Activated T-cell treated with anti-CD3 and anti-CD28 coated beads for 1 hour (primary cell): ENCODE results near the gene CPEB1.
"Not testable (repeated sequence)": the region's sequence is repeated elsewhere in the genome, so short reads cannot be mapped to it uniquely, and the experiment has no call there.

Experiments used
- DNase-seq: peaks from one replicate; pipeline ENCODE4 v3.0.0-alpha.2; 2020; ENCODE audit warnings: low read depth

CPEB1 gene

DNA sequence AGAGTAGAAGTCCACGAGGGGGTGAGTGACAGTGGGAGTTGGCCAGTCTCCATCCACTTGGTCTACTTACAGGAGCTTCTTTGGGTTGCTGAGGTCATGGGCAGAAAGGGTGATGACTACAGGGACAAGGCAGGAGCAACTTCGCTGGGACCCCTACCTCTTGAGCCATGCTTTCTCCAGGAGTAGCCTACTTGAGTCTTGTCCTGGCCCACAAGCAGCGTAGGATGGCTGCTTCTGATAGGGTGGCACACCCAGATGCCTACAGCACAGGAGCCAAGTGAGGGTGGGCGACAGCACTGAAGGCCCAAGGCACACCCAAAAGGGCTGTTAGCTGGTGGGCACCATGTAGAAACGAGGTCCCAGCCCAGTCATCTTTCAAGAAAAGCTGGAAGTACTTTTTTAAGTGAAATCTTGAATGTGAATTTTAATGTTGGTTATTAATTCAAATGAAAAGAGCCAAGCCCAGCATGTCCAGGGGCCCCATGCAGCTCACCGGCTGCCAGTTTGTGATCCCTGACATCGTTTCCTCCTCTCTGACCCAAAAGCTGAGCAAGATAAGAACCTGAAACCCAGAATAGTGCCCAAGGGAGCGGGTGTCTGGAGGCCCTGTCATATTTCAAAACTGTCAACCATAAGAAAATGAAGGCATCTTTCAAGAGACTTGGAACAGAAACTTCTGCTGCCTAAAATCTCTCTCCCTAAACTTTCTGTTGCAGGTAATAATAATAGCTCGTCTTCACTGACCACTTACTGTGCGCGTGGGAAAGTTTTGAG is 2.2 kb upstream of the CPEB1 start:
- no peak for DNase-seq

DNA sequence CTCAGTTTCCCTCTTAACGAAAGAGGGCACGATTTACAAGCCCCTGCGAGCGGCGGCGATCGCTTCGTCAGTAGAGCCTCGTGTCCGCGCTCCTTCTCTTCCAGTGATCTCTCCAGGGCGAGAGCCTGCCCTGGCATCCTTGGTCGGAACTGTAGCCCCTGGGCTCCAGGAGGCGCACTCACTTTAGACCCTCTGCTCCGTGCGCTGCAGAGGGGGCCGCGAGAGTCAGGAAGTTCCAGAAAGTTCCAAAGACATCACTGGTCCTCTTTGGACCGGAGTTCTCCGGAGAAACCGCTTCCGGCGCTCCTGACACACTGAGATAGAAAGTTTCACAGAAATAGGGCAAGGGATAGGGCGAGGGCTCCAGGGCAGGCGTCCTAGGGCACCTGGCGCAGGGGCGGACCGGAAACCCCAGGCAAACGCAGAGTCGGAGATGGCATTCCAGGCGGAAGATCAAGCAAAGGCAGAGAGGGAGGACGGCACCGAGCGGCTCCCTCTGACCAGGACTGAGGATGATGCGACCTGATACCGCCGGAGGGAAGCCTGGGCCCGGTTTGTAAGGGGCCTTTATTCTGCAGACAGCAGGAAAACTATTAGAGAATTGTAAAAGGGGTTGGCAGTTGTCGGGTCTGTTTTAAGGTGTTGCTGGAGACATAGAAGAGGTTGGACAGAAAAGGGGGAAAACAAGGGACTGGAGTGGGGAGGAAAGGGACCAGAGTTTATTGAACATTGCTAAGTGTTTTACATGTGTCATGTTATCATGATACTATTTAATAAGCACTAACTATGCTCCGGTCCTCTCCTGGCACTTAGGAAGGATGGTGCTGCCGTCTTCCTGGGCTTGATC is 1.3 kb upstream of the CPEB1 start:
- DNase-seq, result no peak

DNA sequence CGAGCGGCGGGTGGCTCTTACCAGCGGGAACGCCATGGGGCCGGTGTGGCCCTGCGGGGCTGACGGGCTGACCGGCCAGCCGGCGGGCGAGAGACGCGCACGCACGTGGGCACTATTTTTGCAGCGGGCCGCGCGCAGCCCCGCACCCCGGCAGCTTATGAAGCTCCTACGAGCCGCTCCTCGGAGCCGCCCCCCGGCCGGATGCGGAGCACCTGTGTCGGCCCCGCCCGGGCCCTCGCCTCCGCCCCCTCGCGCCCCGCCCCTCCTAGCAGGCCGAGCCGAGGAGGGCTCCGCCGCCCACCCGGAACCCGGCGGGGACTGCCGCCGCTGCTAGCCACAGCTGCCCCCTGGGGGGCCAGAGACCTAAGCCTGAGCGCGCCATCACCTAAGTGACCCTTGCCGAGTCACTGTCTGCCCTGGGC is 683 bp upstream of the CPEB1 start:
- peak; percentile 27 for DNase-seq

DNA sequence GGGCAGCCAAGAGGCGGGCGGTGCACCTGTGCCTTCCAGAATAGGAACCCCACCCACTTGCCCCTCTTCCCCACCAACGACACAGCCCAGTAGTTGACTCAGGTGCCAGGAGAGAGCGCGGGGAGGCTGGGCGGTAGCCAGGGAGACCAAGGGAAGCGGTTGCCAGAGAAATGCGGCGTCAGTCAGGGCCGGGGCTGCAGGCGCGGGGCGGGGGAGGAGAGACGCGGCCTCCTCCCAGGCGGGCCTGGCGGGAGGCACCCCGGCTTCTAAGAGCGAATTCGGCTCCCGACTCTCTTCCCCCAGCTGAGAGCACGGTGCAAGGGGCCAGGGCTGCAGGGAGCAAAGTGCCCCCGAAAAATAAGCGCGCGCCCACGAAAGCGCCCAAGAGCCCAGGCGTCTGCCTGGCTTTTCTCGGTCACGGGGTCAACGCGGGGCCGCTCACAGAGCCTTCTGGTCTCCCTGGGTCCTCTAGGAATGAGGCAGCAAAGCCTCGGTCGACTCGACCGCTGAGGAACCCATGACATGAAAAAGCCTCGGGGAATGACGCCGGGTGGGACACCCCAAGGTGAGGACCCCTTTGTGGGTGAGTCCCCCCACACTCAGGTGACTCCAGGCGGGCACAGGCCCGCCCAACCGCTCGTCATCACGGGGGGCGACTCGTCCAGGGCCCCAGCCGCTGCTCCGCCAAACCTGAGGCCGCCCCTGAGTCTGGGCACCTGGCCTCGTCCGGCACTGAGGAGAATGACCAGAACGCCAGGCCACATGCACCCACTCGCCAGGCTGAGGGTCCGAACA is 716 bp downstream of the CPEB1 start:
- DNase-seq, result no peak

DNA sequence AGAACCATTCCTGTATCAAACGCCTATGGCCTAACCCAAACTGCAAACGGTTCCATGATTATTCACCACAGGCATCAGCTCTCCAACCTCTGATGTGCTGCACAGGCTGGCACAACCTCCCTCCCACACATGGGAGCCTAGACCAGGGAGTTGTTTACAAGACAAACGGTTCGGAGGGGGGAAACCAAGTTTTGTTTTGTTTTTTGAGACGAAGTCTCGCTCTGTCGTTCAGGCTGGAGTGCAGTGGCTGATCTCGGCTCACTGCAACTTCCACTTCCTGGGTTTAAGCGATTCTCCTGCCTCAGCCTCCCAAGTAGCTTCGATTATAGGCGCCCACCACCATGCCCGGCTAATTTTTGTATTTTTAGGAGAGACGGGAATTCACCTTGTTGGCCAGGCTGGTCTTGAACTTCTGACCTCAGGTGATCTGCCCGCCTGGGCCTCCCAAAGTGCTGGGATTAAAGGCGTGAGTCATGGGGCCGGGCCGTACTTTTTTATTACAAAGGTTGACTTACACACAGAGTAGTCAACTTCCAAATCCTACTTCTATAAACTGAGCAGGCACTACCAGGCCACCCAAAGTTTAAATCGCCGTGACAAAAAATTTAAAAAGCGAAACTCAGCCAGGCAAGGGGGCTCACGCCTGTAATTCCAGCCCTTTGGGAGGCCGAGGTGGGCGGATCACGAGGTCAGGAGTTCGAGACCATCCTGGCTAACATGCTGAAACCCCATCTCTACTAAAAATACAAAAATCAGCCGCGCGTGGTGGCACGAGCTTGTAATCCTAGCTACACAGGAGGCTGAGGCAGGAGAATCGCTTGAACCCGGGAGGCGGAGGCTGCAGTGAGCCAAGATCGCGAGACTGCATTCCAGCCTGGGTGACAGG is 2.0 kb downstream of the CPEB1 start:
- DNase-seq, result not testable (repeated sequence)

DNA sequence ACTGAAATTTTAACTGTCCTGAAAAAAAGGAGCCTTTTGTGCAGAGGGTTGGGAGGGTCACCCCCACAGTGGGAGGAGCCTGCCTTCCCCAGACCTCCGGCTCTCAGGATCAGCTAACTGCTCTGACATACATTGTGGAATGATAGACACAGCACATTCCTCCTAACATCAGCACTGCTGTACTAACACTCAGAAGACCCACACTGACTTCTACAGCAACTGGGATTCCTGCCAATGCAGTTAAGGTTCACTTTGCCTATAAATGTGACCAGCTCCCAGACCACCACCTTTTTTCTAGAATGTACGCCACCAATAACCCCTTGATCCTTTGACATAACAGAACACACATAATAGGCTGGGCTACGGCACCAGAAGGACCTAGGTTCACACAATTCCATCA is 3.2 kb downstream of the CPEB1 start:
- DNase-seq, result no peak

DNA sequence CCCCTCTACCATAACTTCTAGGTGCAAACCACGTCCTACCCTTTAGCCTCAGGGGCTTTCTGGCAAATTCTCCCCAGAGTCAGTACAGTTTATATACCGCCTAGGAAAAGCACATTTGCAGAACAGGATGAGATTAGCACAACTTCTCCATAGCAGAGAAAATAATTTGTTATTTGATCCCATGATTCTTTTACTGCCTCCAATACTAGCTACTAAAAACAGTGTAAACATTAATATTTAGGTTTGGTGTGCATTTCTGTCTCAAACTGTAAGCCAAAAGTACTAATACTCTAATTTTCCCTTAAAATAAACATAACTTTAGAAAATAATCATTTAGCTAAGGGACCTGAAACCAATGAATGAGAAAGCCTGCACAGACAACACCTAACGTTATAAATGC is 4.5 kb downstream of the CPEB1 start:
- DNase-seq, result no peak

DNA sequence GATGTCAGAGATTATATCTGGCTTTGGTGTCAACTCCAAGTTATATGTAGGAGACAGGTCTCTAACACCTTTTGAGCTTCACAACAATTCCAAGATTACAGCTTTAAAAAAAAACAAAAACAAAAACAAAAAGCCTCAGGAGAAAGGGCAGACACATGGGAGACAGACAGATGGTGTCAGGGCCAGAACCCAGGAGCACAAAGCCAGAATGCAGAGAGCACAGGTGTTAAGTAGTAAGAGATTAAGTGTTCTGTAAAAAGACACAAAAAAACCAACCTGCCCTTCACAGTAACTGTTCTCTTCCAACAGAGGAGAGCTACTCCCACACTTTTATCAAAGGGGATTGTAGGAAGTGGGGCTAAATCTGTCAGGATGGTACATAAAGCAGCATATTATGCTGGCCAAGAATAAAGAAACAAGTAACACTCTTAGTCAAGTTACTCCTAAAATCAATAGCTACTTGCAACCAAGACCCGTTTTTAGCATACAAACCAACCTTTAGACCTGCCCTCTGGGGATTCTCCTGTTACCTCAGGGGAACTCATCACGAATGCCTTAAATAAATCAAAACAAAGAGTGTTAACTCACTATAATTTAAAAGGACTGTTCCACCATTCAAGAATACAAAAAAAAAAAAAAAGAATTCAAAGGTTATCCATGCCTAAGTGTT is 5.9 kb downstream of the CPEB1 start:
- DNase-seq, result no peak

DNA sequence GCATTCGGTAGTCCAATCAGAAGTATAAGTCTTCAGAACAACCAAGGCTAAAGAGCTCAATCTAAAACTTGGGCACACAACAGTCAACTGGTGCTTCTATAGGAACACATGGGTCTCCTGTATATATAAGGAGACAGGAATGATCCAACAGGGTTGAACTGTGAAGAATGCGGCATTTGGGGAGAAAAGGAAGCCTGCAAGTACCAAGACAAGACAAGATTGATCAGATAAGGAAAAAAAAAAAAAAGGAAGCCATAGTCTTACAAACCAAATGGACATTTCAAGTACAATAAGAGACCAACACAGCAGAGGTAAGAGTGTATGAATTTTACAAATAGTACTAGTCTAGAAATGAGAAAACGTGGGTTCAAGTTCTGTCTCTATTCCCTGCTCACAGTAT is 6.5 kb downstream of the CPEB1 start:
- no peak for DNase-seq

DNA sequence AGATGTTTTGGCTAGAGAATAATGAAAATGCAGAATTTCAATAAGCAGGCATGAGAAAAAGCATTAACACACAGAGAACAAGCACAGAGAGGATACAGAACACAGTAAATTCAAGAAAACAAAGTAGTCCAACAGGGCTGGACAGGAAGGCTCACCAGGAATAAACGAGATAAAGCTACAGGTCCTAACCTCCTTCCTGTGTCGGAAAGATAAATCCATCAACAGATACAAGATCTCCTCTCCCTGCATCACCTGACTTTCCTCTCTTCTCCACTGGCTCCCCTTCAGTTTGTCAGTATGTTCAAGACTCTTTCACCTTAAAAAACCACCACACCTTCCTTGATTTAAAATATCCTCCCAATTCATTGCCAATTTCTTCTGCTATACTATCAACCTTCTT is 11.4 kb downstream of the CPEB1 start:
- DNase-seq, result no peak

DNA sequence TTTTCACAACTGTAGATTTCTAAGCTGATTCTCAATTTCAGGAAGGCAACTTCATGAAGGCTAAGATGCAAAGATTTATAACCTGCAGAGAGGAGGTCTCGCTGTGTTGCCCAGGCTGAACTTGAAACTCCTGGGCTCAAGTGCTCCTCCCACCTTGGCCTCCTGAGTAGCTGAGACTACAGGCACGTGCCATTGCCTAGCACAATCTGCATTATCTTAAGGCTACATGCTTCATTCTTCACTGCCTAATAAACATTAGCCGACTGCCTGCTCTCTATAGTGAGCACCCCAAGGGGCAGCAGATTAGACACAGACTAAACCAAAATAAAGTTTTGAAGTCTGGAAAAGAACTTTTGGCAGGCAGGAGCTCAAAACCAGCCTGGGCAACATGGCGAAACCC is 17.1 kb downstream of the CPEB1 start:
- no peak for DNase-seq

DNA sequence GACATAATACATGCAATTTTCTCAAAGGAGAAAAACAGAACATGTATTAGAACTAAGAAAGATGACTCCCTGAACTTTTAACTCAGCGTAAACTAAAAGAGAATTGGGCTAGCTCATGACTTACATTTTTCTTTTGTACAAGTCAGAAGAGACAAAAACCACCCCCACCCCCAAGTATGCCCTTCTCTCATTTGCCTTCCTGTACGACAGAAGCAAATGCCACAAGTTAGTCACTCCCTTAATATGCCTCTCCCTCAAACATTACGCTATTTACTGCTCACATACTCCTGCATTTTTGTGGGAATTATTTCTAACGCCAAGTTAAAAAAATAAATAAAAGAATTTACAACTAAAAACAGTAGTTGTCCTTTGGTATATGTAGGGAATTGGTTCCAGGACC is 22.0 kb downstream of the CPEB1 start:
- no peak for DNase-seq

DNA sequence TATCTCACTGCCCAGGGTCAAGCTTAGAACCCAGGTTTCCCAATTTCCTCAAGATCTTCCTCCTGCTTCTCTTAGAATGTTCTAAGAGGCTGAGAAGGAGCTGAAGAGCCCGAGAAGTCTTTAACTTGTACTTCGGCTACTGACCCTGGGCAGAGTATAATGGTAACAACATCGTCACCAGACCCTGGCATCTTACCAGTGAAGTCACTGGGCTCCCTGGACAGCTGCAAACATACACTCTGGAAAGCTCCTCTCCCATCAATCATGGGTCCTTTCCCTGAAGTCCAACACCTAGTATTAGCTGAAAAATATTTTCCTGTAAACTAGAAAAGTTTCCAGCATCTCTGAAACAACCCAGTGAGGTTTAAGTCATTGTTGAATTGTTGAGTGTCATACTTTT is 22.7 kb downstream of the CPEB1 start:
- DNase-seq, result no peak

DNA sequence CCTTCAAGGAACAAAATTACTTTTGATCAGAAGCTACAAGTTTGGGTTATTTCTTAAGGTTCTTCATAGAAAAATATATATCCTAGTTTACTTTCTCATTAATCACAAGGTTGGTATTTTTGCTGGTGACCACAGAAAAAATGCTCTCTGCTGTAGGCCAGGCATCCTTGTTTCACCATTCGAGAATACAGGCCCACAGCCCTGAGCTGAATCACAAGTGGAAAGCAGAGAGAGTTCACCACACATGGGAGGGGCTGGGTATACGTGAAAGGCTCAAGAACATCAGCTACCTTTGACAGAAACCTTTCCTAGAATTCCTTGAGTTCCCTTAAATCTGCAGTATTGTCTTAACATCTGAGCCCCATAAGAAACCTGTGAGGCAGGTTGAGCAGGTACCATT is 23.2 kb downstream of the CPEB1 start:
- no peak for DNase-seq

DNA sequence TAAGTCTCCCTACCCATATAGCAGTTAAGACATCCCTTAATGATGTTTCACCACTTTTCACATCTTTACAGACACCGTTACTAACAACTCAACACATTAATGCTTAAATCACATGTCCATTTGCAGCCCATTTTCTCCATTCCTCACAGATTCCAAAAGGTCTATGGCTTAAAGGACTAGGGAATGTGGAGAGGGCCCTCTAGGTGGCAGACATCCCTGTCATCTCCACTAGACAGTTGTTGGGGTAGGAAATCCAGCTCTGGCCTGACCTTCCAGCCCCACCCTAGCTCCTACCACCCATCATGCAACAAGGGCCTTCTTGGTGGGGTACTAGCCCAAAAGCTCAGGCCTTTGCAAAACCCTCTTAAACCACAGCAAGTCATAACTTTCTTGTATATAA is 25.2 kb downstream of the CPEB1 start:
- DNase-seq, result no peak

DNA sequence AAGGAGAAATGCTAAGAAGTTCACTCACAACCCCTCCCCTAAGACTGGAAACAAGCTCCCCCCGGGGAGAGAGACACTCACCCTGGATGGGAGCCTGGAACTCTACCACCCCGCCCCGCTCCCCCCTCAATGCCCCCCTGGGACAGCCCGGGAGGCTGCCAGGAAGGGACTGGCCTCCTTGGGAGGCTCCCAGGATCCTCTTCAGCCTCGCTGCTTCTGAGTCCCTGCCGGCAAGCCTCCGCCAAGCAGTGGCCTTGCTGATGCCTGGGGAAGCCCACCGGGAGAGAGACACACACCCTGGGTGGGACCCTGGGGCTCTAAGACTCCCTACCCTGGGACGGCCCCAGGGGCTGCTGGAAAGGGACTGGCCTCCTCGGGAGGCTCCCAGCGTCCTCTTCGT is 33.4 kb downstream of the CPEB1 start:
- no peak for DNase-seq

DNA sequence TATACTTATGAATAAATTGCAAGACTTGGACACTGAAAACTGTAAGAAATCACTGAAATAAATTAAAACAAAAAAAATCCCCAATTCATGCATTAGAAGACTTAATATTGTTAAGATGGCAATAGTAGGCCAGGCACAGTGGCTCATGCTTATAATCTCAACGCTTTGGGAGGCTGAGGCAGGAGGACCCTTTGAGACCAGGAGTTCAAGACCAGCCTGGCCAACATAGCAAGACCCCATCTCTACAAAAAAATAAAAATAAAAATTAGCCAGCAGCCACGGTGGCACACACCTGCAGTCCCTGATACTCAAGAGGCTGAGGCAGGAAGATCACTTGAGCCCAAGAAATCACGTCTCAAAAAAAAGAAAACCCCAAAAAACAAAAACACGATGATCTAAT is 35.8 kb downstream of the CPEB1 start:
- no peak for DNase-seq

DNA sequence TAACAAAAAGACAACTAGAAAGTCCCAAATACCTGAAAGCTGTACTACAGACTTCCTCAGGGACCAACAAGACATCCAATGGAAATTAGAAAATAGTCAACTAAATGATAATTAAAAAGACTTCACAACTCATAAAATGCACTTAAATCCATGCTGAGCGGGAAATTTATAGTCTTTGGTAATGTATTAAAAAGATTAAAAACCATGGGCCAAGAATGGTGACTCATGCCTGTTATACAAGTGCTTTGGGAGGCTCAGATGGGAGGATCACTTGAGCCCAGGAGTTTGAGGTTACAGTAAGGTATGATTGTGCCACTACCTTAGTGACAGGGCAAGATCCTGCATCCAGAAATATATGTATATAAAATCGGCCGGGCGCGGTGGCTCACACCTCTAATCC is 45.0 kb downstream of the CPEB1 start:
- no peak for DNase-seq

DNA sequence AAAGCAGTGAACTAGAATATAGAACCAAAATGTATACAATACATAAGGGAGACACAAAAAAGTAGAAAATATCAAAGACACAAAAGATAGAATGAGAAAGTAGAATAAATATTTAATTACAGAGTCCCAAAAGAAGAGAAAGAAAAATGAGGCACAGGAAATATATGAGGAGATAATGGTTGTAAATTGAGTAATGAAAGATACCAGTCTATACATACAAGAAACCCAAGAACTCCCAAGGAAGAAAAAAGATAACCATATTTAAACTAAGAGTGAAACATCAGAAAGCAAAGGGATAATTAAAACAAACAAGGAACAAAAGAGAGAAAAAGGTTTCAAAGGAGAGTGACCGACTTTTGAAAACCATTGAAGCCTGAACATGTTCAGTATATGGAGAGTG is 47.3 kb downstream of the CPEB1 start:
- no peak for DNase-seq

DNA sequence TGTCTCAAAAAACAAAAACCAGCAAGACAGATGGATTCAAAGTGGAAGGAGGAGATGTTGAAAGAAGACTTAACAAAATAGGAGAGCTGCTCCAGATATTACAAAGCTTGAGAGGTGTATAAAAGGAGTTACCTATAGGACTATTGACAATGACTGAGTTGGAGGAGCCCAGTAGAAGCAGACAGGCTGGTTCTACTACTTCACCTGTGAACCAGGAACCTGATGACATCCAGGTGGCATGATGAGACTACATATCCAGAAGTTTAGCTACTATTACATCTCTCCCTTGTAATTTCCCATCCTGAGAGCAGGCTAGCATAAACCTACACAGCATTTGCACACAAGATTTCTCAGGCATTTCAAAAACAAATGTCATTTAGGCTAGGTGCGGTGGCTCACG is 49.3 kb downstream of the CPEB1 start:
- no peak for DNase-seq

DNA sequence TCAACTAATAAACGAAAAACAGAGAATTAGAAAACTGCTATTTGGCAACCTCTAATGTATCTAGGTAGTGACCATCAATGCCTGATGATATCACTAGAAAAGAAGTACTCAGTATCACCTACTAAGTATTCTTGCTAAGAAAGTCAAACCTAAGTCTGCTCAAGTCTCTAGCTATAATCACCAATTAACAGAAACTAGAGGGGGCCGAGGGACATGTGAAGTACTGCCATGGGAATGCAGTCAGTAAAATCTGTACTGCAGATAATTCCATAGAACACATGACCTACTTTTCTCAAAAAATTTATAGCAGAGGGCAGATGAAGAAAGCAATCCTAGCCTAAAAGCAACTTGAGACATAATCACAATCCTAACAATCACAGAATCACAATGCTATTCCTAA is 51.4 kb downstream of the CPEB1 start:
- DNase-seq, result no peak
